ENCODE data around the gene LHX4. TPM values are rescaled to one million over a fixed set of nuclear protein-coding genes. Genes with fewer than 3 reads are reported as not detected.

LHX4 gene
- total and polyA plus RNA-seq, 4 donors: 0.05 to 0.25 TPM; not detected in 2

DNA sequence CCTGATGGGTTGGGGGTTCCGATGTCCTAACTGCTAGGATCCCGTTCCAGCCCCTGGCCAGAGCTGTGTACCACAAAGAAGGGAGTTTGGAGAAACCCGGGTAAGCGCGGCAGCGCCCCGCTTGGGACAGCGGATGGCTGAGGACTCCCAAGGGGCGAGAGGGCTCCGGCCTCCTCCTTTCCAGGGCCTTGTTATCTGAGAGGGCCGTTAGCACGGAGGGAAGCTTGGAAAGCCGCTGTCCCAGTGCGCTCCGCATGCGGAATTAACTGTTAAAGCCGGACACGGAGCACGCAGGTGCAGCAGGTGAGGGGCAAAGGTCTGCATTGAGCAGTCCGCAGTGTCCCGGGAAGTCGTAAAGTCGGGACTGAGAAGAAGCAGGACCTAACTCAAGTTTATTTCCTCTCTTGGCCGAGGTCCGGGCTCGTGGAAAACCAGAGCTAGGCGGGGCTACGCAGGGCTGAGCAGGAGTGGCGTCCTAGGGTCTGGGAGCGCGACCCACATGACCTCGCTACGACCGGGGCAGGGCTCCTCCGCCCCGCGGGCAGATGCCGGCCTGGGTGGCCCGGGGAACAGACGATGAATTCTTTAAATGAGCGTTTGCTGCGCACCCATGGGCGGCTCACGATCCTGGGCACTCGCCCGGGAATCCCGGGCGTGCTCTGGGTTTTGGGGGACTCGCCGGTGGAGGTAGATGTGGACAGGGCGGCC, 4.5 kb downstream of the LHX4 start:
- no peaks in the 10 kb centered on the region for H3K9me3 ChIP-seq (ENCODE audit: control insufficient read depth, low read length)
- WGBS, 2 donors: 3 to 5% methylated on average over 45 to 51 of the region's 51 CpGs
- peak overlapping the region in 1 of 2 donors; percentile 6 for H3K4me3 ChIP-seq (ENCODE audit: low read length in 2 of 2)
- ATAC-seq (ENCODE audit: low FRiP score) (no peak), DNase-seq (peak in 1 of 2 donors; percentile 73)
- intact Hi-C loops (cut with DNase I): no loop called here
- H3K27me3 ChIP-seq (ENCODE audit: control insufficient read depth in 1 of 2, insufficient read depth in 2 of 2, low read length in 1 of 2): no peaks in the 10 kb centered on the region
- no peaks in the 10 kb centered on the region for H3K36me3 ChIP-seq (ENCODE audit: control insufficient read depth in 1 of 2, insufficient read depth in 2 of 2, low read length in 1 of 2)
- H3K27ac ChIP-seq (ENCODE audit: low read depth in 1 of 2, low read length in 2 of 2): no peak overlapping the region
- H3K4me1 ChIP-seq (ENCODE audit: control insufficient read depth in 1 of 2, insufficient read depth in 2 of 2, low read length in 2 of 2): no peaks in the 10 kb centered on the region

DNA sequence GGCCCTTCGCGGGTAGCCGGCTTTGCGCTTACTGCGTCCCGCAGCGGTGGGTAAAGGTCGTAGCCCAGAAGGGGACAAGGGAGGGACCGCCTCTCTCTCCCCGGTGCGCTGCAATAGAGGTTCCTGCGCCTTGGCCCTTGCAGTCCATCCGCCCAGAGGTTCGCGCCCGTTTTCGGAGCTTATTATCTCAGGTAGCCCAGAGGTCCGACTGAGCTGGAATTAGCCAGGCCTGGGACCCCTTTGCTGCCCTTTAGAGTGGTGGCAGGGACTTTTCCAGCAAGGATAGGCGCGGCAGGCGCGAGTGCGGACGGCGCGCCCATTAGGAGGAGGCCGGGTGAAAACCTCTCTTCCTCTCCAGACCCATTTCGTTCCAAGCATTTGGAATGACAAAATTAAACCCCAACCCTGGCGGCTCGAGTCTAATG, 5.0 kb downstream of the LHX4 start:
- Histone ChIP-seq H3K27ac (ENCODE audit: low read depth in 1 of 2, low read length in 2 of 2) (no peak overlapping the region), H3K4me3 (ENCODE audit: low read length in 2 of 2) (peak overlapping the region in 1 of 2 donors; percentile 6), H3K4me1 (ENCODE audit: control insufficient read depth in 1 of 2, insufficient read depth in 2 of 2, low read length in 2 of 2) (no peaks in the 10 kb centered on the region), H3K36me3 (ENCODE audit: control insufficient read depth in 1 of 2, insufficient read depth in 2 of 2, low read length in 1 of 2) (no peaks in the 10 kb centered on the region), H3K9me3 (ENCODE audit: control insufficient read depth, low read length) (no peaks in the 10 kb centered on the region), H3K27me3 (ENCODE audit: control insufficient read depth in 1 of 2, insufficient read depth in 2 of 2, low read length in 1 of 2) (no peaks in the 10 kb centered on the region)
- DNase-seq (peak in 1 of 2 donors; percentile 65), ATAC-seq (ENCODE audit: low FRiP score) (no peak)
- intact Hi-C loops (cut with DNase I): no loop called here
- 2 to 3% methylated on average over 29 to 30 of the region's 30 CpGs for WGBS, 2 donors

DNA sequence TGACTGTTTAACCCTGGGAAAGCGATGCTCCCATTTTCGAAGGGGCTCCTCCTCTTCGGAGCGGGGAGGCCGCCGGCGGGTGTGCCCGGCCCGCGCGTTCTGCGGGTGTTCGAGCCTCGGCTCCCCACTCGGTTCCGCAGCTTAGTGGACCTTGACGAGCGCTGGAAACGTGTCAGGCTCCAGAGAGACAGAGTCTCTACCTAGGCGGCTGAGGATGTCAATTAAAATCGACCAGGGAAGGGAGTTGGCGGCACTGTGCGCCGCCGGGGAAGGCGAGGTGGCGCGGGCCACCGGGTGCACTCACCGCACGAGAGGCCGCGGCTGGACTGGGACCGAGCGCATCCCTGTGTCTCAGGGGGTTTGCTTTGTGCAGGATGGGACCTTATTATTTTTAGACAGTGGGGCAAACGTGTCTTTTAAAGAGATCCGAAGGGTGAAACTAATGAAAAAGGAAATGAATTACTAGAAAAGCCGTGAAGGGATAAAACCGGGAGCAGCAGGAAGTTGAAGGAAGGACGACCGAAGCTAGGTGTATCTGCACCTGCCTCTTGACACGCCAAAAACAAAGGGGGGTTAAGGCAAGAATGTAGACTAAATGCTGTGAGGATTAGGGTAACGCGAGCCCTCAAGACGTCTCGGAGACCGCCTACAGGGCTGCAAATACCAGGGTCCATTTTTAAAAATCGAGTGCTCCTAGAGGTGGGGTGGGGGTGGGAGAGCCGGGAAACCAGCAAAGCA, 5.6 kb downstream of the LHX4 start:
- ATAC-seq (ENCODE audit: low FRiP score) (no peak), DNase-seq (peak in 1 of 2 donors; percentile 61)
- Histone ChIP-seq H3K4me1 (ENCODE audit: control insufficient read depth in 1 of 2, insufficient read depth in 2 of 2, low read length in 2 of 2) (no peaks in the 10 kb centered on the region), H3K36me3 (ENCODE audit: control insufficient read depth in 1 of 2, insufficient read depth in 2 of 2, low read length in 1 of 2) (no peaks in the 10 kb centered on the region), H3K4me3 (ENCODE audit: low read length in 2 of 2) (no peak overlapping the region), H3K27ac (ENCODE audit: low read depth in 1 of 2, low read length in 2 of 2) (no peak overlapping the region), H3K27me3 (ENCODE audit: control insufficient read depth in 1 of 2, insufficient read depth in 2 of 2, low read length in 1 of 2) (no peaks in the 10 kb centered on the region), H3K9me3 (ENCODE audit: control insufficient read depth, low read length) (no peaks in the 10 kb centered on the region)
- intact Hi-C loops (cut with DNase I): no loop called here
- WGBS, 2 donors: 6 to 9% methylated on average over 49 of the region's 49 CpGs

DNA sequence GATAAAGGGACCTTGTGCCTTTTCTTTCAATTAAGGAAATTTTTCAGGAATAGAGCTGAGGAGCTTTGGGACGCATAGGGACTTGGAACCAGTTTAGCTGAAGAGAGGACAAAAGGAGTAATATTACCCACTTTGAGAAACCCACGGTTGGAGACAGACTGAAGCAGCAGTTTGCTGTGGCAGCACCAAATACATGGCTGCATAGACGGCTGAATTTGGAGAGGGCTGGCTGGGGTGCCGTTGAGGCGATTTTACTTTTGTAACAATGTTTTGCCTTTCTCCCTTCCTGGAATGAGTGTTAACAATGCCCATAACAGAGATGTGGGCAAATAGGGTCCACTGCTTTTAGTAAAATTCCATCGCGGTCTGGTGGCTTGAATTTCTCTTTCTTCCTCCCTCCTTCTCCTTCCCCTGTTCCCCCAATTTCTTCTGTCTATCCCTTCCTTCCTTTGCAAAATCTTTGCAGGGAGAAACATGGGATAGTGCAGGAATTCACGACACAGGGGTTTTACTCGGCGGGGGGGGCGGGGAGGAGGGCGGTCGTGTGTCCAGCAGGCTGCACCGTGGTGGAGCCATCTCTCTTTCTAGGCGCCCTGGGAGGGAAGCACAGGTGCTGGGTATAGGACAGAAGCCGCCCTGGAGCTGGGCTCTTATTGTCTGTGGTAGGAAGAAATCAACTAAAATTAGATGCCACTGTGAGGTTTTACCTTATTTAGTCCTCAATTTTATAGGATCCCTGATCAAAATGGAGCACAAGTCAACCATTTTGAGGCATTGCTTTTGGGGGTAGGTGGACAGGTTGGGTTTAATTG, 6.8 kb downstream of the LHX4 start:
- Histone ChIP-seq H3K36me3 (ENCODE audit: control insufficient read depth in 1 of 2, insufficient read depth in 2 of 2, low read length in 1 of 2) (no peaks in the 10 kb centered on the region), H3K4me1 (ENCODE audit: control insufficient read depth in 1 of 2, insufficient read depth in 2 of 2, low read length in 2 of 2) (no peaks in the 10 kb centered on the region), H3K27ac (ENCODE audit: low read depth in 1 of 2, low read length in 2 of 2) (no peak overlapping the region), H3K27me3 (ENCODE audit: control insufficient read depth in 1 of 2, insufficient read depth in 2 of 2, low read length in 1 of 2) (no peaks in the 10 kb centered on the region), H3K4me3 (ENCODE audit: low read length in 2 of 2) (no peak overlapping the region), H3K9me3 (ENCODE audit: control insufficient read depth, low read length) (no peaks in the 10 kb centered on the region)
- intact Hi-C loops (cut with DNase I): no loop called here
- DNase-seq (peak in 1 of 2 donors; percentile 13), ATAC-seq (ENCODE audit: low FRiP score) (no peak)
- WGBS, 2 donors: 9% methylated on average over 16 of the region's 16 CpGs

DNA sequence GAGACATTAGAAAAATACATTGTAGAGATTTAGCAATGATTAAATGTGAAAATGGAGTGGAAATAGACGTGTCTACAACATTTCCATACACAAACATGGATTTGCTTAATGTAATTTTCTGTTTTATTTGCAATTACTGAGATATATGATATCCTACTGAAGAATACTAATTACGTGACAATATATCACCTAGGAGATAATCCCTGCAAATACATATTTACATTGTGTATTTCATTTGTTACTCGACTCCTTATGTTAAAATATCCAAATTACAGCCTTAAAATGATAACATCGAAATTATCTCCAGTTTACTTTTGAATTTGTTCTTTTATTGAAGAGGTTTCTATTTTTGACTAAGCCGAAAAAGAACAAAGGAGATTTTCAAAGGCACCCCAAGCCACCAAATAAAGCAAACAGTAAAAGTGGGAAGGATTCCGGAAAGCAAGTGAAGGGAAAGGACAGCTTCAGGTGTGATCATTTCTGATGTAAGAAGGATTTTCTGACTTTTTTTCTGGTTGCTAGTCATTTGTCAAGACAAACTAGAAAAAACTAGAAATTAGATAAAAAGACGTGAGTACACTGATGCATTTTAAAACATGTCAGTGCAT, 7.9 kb downstream of the LHX4 start:
- Histone ChIP-seq H3K36me3 (ENCODE audit: control insufficient read depth in 1 of 2, insufficient read depth in 2 of 2, low read length in 1 of 2) (no peaks in the 10 kb centered on the region), H3K27me3 (ENCODE audit: control insufficient read depth in 1 of 2, insufficient read depth in 2 of 2, low read length in 1 of 2) (no peaks in the 10 kb centered on the region), H3K27ac (ENCODE audit: low read depth in 1 of 2, low read length in 2 of 2) (no peak overlapping the region), H3K9me3 (ENCODE audit: control insufficient read depth, low read length) (no peaks in the 10 kb centered on the region), H3K4me3 (ENCODE audit: low read length in 2 of 2) (no peak overlapping the region), H3K4me1 (ENCODE audit: control insufficient read depth in 1 of 2, insufficient read depth in 2 of 2, low read length in 2 of 2) (no peaks in the 10 kb centered on the region)
- WGBS, 2 donors: 30 to 38% methylated on average over 7 of the region's 7 CpGs
- intact Hi-C loops (cut with DNase I): no loop called here
- ATAC-seq (ENCODE audit: low FRiP score): no peak
- no peak for DNase-seq

DNA sequence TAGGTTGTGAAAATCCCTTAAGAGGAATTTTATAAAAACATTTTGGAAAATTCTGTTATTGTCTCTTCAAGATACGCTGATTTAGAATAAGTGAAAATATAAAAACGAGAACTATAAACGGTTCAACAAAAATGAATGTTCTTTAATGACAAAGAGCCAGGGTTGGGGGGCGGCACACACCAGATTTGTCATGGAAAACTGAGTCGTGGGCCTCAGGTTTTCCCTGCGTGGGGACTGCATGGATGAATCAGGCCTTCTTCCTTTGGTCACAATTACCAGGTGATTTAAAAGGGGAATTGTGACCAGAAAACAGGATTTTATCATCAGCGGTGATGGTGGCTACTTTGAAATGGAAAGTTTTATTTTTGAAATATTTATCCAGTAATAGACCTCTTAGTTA, 8.6 kb downstream of the LHX4 start:
- WGBS, 2 donors: 33% methylated on average over 7 of the region's 7 CpGs
- H3K27ac ChIP-seq (ENCODE audit: low read depth in 1 of 2, low read length in 2 of 2): no peak overlapping the region
- intact Hi-C loops (cut with DNase I): no loop called here
- H3K4me3 ChIP-seq (ENCODE audit: low read length in 2 of 2): no peak overlapping the region
- peak in 1 of 2 donors; percentile 10 for DNase-seq
- H3K36me3 ChIP-seq (ENCODE audit: control insufficient read depth in 1 of 2, insufficient read depth in 2 of 2, low read length in 1 of 2): no peaks in the 10 kb centered on the region
- no peak for ATAC-seq (ENCODE audit: low FRiP score)
- H3K27me3 ChIP-seq (ENCODE audit: control insufficient read depth in 1 of 2, insufficient read depth in 2 of 2, low read length in 1 of 2): no peaks in the 10 kb centered on the region
- H3K9me3 ChIP-seq (ENCODE audit: control insufficient read depth, low read length): no peaks in the 10 kb centered on the region
- H3K4me1 ChIP-seq (ENCODE audit: control insufficient read depth in 1 of 2, insufficient read depth in 2 of 2, low read length in 2 of 2): no peaks in the 10 kb centered on the region

DNA sequence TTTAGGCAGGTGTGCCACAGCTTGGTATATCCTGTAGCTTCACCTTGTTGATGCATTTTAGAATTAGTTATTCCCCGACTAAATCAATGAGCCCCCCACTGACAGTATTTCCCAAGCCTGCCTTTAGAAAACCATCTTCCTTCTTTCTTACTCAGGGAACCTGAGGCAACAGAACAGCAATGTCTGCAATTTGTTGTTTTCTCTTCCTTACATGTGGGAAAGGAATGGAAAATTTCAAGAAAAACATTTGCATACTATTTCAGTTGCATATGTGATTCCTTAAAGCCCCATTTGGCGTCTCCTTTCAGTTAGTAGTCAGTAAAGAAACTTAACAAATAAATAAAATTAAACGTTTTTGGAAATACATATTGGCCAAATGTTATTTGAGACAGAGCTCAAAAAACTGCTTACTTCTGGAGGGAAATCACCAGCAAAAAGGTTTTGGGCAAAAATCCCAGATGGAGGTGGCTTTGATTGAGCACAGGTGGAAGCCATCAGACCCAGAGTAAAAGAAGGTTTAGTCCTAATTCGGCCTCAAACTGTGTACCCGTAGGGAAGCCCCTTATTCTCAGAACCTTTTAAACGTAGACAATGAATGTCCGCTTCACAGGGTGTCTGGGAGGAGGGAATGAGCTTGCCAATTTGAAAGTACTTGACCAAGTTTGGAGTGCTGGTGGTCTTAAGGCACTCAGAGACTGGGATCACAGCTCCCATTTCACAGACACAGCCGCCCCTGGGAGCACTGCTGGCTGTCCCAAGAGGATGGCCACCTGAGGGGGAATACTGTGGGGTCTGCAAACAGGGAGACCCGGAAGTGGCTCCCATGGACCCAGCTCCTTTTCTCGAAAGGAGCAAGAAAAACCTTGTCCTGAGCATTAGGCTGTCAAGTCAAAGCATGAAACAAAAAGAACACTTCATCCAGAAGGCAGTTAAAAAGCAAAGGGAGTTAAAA, 9.4 kb downstream of the LHX4 start:
- Histone ChIP-seq H3K27ac (ENCODE audit: low read depth in 1 of 2, low read length in 2 of 2) (no peak overlapping the region), H3K4me1 (ENCODE audit: control insufficient read depth in 1 of 2, insufficient read depth in 2 of 2, low read length in 2 of 2) (no peaks in the 10 kb centered on the region), H3K27me3 (ENCODE audit: control insufficient read depth in 1 of 2, insufficient read depth in 2 of 2, low read length in 1 of 2) (no peaks in the 10 kb centered on the region), H3K4me3 (ENCODE audit: low read length in 2 of 2) (no peak overlapping the region), H3K36me3 (ENCODE audit: control insufficient read depth in 1 of 2, insufficient read depth in 2 of 2, low read length in 1 of 2) (no peaks in the 10 kb centered on the region), H3K9me3 (ENCODE audit: control insufficient read depth, low read length) (no peaks in the 10 kb centered on the region)
- ATAC-seq (ENCODE audit: low FRiP score) (no peak), DNase-seq (peak in 1 of 2 donors; percentile 10)
- intact Hi-C loops (cut with DNase I): no loop called here
- WGBS, 2 donors: 13 to 17% methylated on average over 10 of the region's 10 CpGs

All from aorta (tissue), 5 donors.